GM08714 (cell line): Measurements from ENCODE around the gene CLCNKA.
"Not testable (repeated sequence)": the region's sequence is repeated elsewhere in the genome, so short reads cannot be mapped to it uniquely, and the experiment has no call there.

Experiments
- H3K4me3 ChIP-seq: fragments of 200-500 bp; sonication (Bioruptor generic); 2 replicates; pipeline ENCODE4 v1.5.1; 2014; ENCODE audit warnings: mild to moderate bottlenecking, low read length, inconsistent platforms
- ZNF274 ChIP-seq: IDR thresholded peaks from 2 replicates; pipeline ENCODE4 v1.6.1; 2012; ENCODE audit warnings: mild to moderate bottlenecking, low read depth, low read length

Gene CLCNKA

GRCh38 chr1:15992187-15992553, 29.7 kb upstream of the CLCNKA start:
- no peak overlapping the region for H3K4me3 ChIP-seq
- no peak for TF ChIP-seq ZNF274

- no peak overlapping the region for H3K4me3 ChIP-seq
- TF ChIP-seq ZNF274, result no peak
Measured at GRCh38 chr1:15992582-15993500, 29.0 kb upstream of the CLCNKA start.

GRCh38 chr1:15993666-15994065, 28.2 kb upstream of the CLCNKA start:
- TF ChIP-seq ZNF274, result no peak
- no peak overlapping the region for H3K4me3 ChIP-seq

GRCh38 chr1:15994081-15994480, 27.8 kb upstream of the CLCNKA start:
- TF ChIP-seq ZNF274, result no peak
- H3K4me3 ChIP-seq, result no peak overlapping the region

- TF ChIP-seq ZNF274, result no peak
- H3K4me3 ChIP-seq, result no peak overlapping the region
Measured at GRCh38 chr1:15994590-15995351, 27.1 kb upstream of the CLCNKA start.

- no peak overlapping the region for H3K4me3 ChIP-seq
- no peak for TF ChIP-seq ZNF274
Measured at GRCh38 chr1:15997076-15997585, 24.7 kb upstream of the CLCNKA start.

GRCh38 chr1:15997637-15998280, 24.1 kb upstream of the CLCNKA start:
- no peak for TF ChIP-seq ZNF274
- H3K4me3 ChIP-seq, result no peak overlapping the region

- no peak for TF ChIP-seq ZNF274
- no peak overlapping the region for H3K4me3 ChIP-seq
Measured at GRCh38 chr1:15998929-15999328, 22.9 kb upstream of the CLCNKA start.

GRCh38 chr1:16001274-16001673, 20.6 kb upstream of the CLCNKA start:
- H3K4me3 ChIP-seq, result not testable (repeated sequence)

- TF ChIP-seq ZNF274, result no peak
- no peak overlapping the region for H3K4me3 ChIP-seq
Measured at GRCh38 chr1:16005597-16005996, 16.2 kb upstream of the CLCNKA start.

- H3K4me3 ChIP-seq, result no peak overlapping the region
- no peak for TF ChIP-seq ZNF274
Measured at GRCh38 chr1:16006010-16006409, 15.8 kb upstream of the CLCNKA start.

- TF ChIP-seq ZNF274, result no peak
- H3K4me3 ChIP-seq, result no peak overlapping the region
Measured at GRCh38 chr1:16006552-16007485, 15.0 kb upstream of the CLCNKA start.

GRCh38 chr1:16007671-16008341, 14.0 kb upstream of the CLCNKA start:
- TF ChIP-seq ZNF274, result no peak
- H3K4me3 ChIP-seq, result no peak overlapping the region
